ENCODE data around the gene SMTN. TPM values are rescaled to one million over a fixed set of nuclear protein-coding genes. Genes with fewer than 3 reads are reported as not detected.
A peak's percentile ranks its signal among the peaks of the same experiment; 100 is the strongest.

Gene SMTN
- total RNA-seq, 1 experiment from 2014 or later: 68.8 TPM

GRCh38 chr22:31082606-31083376 lies 1.7 kb downstream of the SMTN start:
- Histone ChIP-seq H2AFZ (no peak overlapping the region), H4K20me1 (ENCODE audit: insufficient read depth) (no peaks in the 10 kb centered on the region), H3K4me2 (peak overlapping the region; percentile 89), H3F3A (ENCODE audit: insufficient read depth, low read depth) (peaks cover 13% of the 10 kb centered on the region; the same call in 1 of the 2 replicates), H3K27ac (no peak overlapping the region), H3K36me3 (ENCODE audit: low read depth) (no peaks in the 10 kb centered on the region), H3K4me3 (peak overlapping the region; percentile 59; the same call in 1 of the 2 replicates), H3K79me2 (ENCODE audit: low read depth) (no peaks in the 10 kb centered on the region), H3K9me2 (ENCODE audit: insufficient read depth) (no peaks in the 10 kb centered on the region), H3K9me3 (ENCODE audit: insufficient read depth, low read depth) (no peaks in the 10 kb centered on the region), H3K4me1 (replicated peaks; ENCODE audit: insufficient read depth) (peaks cover 20% of the 10 kb centered on the region), H3K27me3 (ENCODE audit: insufficient read depth, low read depth) (no peaks in the 10 kb centered on the region)
- POLR2A ChIA-PET (ENCODE audit: unreplicated experiment): interaction anchor here (0.5 kb wide), 1 partner anchor 389 kb away, joined by 11 read pairs; no protein-coding TSS in a partner anchor
- no TSS peak for BruUV-seq (replicated peaks)
- intact Hi-C loops (cut with micrococcal nuclease; ENCODE audit: unreplicated experiment): loop anchor here (5.0 kb wide), 1 partner anchor 135 kb away; no protein-coding TSS in a partner anchor
- DNase-seq: peak in 1 of 2 experiments; percentile 65
- CTCF ChIA-PET: interaction anchor here (0.5 to 0.8 kb wide), 7 partner anchors 9 to 756 kb away, joined by 3 to 10 read pairs (median 4); partner anchors contain the start of gene TBC1D10A
- TF ChIP-seq EZH2 (IDR thresholded peaks at IDR 0.05; ENCODE audit: low read depth) (no peak), CTCF (conservative IDR thresholded peaks at IDR 0.05) (peak; percentile 63)

- no peak for DNase-seq
- POLR2A ChIA-PET (ENCODE audit: unreplicated experiment): no interaction called here
- intact Hi-C loops (cut with micrococcal nuclease; ENCODE audit: unreplicated experiment): loop anchor here (5.0 kb wide), 1 partner anchor 136 kb away; no protein-coding TSS in a partner anchor
- Histone ChIP-seq H3K27me3 (ENCODE audit: insufficient read depth, low read depth) (no peaks in the 10 kb centered on the region), H3K4me1 (replicated peaks; ENCODE audit: insufficient read depth) (peaks cover 20% of the 10 kb centered on the region), H4K20me1 (ENCODE audit: insufficient read depth) (no peaks in the 10 kb centered on the region), H3K36me3 (ENCODE audit: low read depth) (no peaks in the 10 kb centered on the region), H3K9me3 (ENCODE audit: insufficient read depth, low read depth) (no peaks in the 10 kb centered on the region), H2AFZ (no peak overlapping the region), H3K79me2 (ENCODE audit: low read depth) (no peaks in the 10 kb centered on the region), H3K27ac (no peak overlapping the region), H3K4me2 (peak overlapping the region; percentile 78; the same call in 1 of the 2 replicates), H3K4me3 (no peak overlapping the region), H3F3A (ENCODE audit: insufficient read depth, low read depth) (peaks cover 13% of the 10 kb centered on the region; the same call in 1 of the 2 replicates), H3K9me2 (ENCODE audit: insufficient read depth) (no peaks in the 10 kb centered on the region)
- CTCF ChIA-PET: no interaction called here
- TF ChIP-seq EZH2 (IDR thresholded peaks at IDR 0.05; ENCODE audit: low read depth): no peak
- no peak for TF ChIP-seq CTCF (conservative IDR thresholded peaks at IDR 0.05)
- BruUV-seq (replicated peaks): no TSS peak
Observed at GRCh38 chr22:31083377-31083768, 2.3 kb downstream of the SMTN start.

GRCh38 chr22:31083923-31084810 lies 3.0 kb downstream of the SMTN start:
- H3K79me2 ChIP-seq (ENCODE audit: low read depth): no peaks in the 10 kb centered on the region
- no peaks in the 10 kb centered on the region for H3K27me3 ChIP-seq (ENCODE audit: insufficient read depth, low read depth)
- CTCF ChIA-PET: no interaction called here
- no peaks in the 10 kb centered on the region for H3K36me3 ChIP-seq (ENCODE audit: low read depth)
- TF ChIP-seq CTCF (conservative IDR thresholded peaks at IDR 0.05) (no peak), EZH2 (IDR thresholded peaks at IDR 0.05; ENCODE audit: low read depth) (no peak)
- H3K9me3 ChIP-seq (ENCODE audit: insufficient read depth, low read depth): no peaks in the 10 kb centered on the region
- TSS peak; percentile 40 for BruUV-seq (replicated peaks)
- intact Hi-C loops (cut with micrococcal nuclease; ENCODE audit: unreplicated experiment): loop anchor here (5.0 kb wide), 1 partner anchor 137 kb away; no protein-coding TSS in a partner anchor
- H2AFZ ChIP-seq: peak overlapping the region; percentile 87
- H3K27ac ChIP-seq: no peak overlapping the region
- peak overlapping the region; percentile 67 for H3K4me3 ChIP-seq
- H4K20me1 ChIP-seq (ENCODE audit: insufficient read depth): no peaks in the 10 kb centered on the region
- DNase-seq: no peak
- peaks cover 20% of the 10 kb centered on the region for H3K4me1 ChIP-seq (replicated peaks; ENCODE audit: insufficient read depth)
- H3K9me2 ChIP-seq (ENCODE audit: insufficient read depth): no peaks in the 10 kb centered on the region
- POLR2A ChIA-PET (ENCODE audit: unreplicated experiment): no interaction called here
- peak overlapping the region; percentile 78 for H3K4me2 ChIP-seq
- peaks cover 13% of the 10 kb centered on the region; the same call in 1 of the 2 replicates for H3F3A ChIP-seq (ENCODE audit: insufficient read depth, low read depth)
